Measurements from ENCODE around the gene RNF32.

DNA sequence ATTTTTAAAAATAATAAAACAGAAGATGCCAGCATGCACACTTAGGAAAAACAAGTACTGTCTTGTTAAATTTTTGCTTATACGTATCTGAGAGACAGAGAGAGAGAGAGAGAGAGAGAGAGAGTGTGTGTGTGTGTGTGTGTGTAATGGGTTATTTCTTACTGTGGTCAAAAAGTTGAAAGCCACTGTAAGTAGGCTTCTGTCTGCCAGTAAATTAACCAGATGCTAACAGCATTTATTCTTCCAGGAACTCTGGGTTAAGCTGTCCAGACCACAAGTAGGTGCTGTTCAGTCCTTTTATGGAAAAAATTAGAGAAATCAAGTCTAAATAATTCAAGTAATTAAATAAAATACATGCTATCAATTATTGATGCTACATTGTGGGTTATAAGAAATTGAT lies 39.7 kb downstream of the RNF32 start:
- TF ChIP-seq, protein P1, sequence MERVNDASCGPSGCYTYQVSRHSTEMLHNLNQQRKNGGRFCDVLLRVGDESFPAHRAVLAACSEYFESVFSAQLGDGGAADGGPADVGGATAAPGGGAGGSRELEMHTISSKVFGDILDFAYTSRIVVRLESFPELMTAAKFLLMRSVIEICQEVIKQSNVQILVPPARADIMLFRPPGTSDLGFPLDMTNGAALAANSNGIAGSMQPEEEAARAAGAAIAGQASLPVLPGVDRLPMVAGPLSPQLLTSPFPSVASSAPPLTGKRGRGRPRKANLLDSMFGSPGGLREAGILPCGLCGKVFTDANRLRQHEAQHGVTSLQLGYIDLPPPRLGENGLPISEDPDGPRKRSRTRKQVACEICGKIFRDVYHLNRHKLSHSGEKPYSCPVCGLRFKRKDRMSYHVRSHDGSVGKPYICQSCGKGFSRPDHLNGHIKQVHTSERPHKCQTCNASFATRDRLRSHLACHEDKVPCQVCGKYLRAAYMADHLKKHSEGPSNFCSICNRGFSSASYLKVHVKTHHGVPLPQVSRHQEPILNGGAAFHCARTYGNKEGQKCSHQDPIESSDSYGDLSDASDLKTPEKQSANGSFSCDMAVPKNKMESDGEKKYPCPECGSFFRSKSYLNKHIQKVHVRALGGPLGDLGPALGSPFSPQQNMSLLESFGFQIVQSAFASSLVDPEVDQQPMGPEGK (CRISPR knock-in tag; IDR thresholded peaks at IDR 0.05) = no peak
- TF ChIP-seq, protein P2, sequence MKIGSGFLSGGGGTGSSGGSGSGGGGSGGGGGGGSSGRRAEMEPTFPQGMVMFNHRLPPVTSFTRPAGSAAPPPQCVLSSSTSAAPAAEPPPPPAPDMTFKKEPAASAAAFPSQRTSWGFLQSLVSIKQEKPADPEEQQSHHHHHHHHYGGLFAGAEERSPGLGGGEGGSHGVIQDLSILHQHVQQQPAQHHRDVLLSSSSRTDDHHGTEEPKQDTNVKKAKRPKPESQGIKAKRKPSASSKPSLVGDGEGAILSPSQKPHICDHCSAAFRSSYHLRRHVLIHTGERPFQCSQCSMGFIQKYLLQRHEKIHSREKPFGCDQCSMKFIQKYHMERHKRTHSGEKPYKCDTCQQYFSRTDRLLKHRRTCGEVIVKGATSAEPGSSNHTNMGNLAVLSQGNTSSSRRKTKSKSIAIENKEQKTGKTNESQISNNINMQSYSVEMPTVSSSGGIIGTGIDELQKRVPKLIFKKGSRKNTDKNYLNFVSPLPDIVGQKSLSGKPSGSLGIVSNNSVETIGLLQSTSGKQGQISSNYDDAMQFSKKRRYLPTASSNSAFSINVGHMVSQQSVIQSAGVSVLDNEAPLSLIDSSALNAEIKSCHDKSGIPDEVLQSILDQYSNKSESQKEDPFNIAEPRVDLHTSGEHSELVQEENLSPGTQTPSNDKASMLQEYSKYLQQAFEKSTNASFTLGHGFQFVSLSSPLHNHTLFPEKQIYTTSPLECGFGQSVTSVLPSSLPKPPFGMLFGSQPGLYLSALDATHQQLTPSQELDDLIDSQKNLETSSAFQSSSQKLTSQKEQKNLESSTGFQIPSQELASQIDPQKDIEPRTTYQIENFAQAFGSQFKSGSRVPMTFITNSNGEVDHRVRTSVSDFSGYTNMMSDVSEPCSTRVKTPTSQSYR (CRISPR knock-in tag; IDR thresholded peaks at IDR 0.05; ENCODE audit: borderline replicate concordance) = no peak
- no peak for TF ChIP-seq KDM1A (CRISPR knock-in tag; IDR thresholded peaks at IDR 0.05)
- TF ChIP-seq YY1 (IDR thresholded peaks at IDR 0.05; ENCODE audit: insufficient read depth, insufficient replicate concordance, low read depth, low read length) = no peak
- TF ChIP-seq ZNF430 (CRISPR knock-in tag; IDR thresholded peaks at IDR 0.05) = no peak
- TF ChIP-seq ZBTB8A (CRISPR knock-in tag; IDR thresholded peaks at IDR 0.05; ENCODE audit: borderline replicate concordance, low read depth) = no peak
- TF ChIP-seq, protein P3, sequence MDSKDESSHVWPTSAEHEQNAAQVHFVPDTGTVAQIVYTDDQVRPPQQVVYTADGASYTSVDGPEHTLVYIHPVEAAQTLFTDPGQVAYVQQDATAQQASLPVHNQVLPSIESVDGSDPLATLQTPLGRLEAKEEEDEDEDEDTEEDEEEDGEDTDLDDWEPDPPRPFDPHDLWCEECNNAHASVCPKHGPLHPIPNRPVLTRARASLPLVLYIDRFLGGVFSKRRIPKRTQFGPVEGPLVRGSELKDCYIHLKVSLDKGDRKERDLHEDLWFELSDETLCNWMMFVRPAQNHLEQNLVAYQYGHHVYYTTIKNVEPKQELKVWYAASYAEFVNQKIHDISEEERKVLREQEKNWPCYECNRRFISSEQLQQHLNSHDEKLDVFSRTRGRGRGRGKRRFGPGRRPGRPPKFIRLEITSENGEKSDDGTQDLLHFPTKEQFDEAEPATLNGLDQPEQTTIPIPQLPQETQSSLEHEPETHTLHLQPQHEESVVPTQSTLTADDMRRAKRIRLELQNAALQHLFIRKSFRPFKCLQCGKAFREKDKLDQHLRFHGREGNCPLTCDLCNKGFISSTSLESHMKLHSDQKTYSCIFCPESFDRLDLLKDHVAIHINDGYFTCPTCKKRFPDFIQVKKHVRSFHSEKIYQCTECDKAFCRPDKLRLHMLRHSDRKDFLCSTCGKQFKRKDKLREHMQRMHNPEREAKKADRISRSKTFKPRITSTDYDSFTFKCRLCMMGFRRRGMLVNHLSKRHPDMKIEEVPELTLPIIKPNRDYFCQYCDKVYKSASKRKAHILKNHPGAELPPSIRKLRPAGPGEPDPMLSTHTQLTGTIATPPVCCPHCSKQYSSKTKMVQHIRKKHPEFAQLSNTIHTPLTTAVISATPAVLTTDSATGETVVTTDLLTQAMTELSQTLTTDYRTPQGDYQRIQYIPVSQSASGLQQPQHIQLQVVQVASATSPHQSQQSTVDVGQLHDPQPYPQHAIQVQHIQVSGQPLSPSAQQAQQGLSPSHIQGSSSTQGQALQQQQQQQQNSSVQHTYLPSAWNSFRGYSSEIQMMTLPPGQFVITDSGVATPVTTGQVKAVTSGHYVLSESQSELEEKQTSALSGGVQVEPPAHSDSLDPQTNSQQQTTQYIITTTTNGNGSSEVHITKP (CRISPR knock-in tag; IDR thresholded peaks at IDR 0.05; ENCODE audit: low read depth) = no peak
- TF ChIP-seq ZNF24 (IDR thresholded peaks at IDR 0.05) = no peak

Data from HepG2 (cell line).